Vagina (tissue), 2 donors: ENCODE measurements around the gene PRDM16. TPM values are rescaled to one million over a fixed set of nuclear protein-coding genes. Genes with fewer than 3 reads are reported as not detected.

ENCODE experiments used
- DNase-seq, 2 donors: peaks; one replicate each; pipeline ENCODE4 v3.0.0-alpha.2; 2017; ENCODE audit errors: extremely low spot score in 2 of 2
- H3K27ac ChIP-seq: fragments of 200-600 bp; sonication (generic); one replicate; pipeline ENCODE4 v1.5.1; 2019
- H3K27me3 ChIP-seq: fragments of 200-600 bp; sonication (generic); one replicate; pipeline ENCODE4 v1.5.1; 2019
- H3K36me3 ChIP-seq, 2 donors: fragments of 200-600 bp; sonication (generic); one replicate each; pipeline ENCODE4 v1.5.1; 2017 to 2019
- H3K4me1 ChIP-seq: fragments of 200-600 bp; sonication (generic); one replicate; pipeline ENCODE4 v1.5.1; 2019
- H3K4me3 ChIP-seq, 2 donors: fragments of 200-600 bp; sonication (generic); 1 replicate in 1 of 2; 2 replicates in 1 of 2; pipeline ENCODE4 v1.5.1; 2016 to 2019
- H3K9me3 ChIP-seq: fragments of 200-600 bp; sonication (generic); one replicate; pipeline ENCODE4 v1.5.1; 2019
- POLR2A ChIP-seq, 2 donors: fragments of 450-650 bp; IDR thresholded peaks; one replicate each; pipeline ENCODE4 v1.6.1; 2017; ENCODE audit warnings: antibody characterized with exemption in 2 of 2, mild to moderate bottlenecking in 2 of 2, moderate library complexity in 2 of 2
- POLR2AphosphoS5 ChIP-seq, 2 donors: sonication (generic); formaldehyde crosslinking; IDR thresholded peaks; one replicate each; pipeline ENCODE4 v1.9.0; 2017; ENCODE audit warnings: antibody characterized with exemption in 2 of 2, mild to moderate bottlenecking in 2 of 2, low read depth in 1 of 2; ENCODE audit not compliant: insufficient read depth in 1 of 2
- intact Hi-C: fragments of 100-400 bp; cut with DNase I; formaldehyde crosslinking; loops from one replicate; pipeline ENCODE4 v1.15.1; 2023
- total RNA-seq: library from RNA; depleted of rRNA; stranded (reverse); fragments of >200 nt; gene quantifications from one replicate; pipeline ENCODE4 v1.2.3, GENCODE V29; 2016
- TF ChIP-seq, protein P1 (sequence below), 3 experiments: fragments of 450-650 bp in 2 of 3; fragments of 200-600 bp in 1 of 3; sonication (generic) in 1 of 3; IDR thresholded peaks; one replicate each; pipeline ENCODE4 v1.5.1; 2017 to 2019; ENCODE audit warnings: antibody characterized with exemption in 3 of 3, mild to moderate bottlenecking in 2 of 3, moderate library complexity in 2 of 3

The PRDM16 gene
- total RNA-seq, 1 donor from 2014 or later, result 3.9 TPM

DNA sequence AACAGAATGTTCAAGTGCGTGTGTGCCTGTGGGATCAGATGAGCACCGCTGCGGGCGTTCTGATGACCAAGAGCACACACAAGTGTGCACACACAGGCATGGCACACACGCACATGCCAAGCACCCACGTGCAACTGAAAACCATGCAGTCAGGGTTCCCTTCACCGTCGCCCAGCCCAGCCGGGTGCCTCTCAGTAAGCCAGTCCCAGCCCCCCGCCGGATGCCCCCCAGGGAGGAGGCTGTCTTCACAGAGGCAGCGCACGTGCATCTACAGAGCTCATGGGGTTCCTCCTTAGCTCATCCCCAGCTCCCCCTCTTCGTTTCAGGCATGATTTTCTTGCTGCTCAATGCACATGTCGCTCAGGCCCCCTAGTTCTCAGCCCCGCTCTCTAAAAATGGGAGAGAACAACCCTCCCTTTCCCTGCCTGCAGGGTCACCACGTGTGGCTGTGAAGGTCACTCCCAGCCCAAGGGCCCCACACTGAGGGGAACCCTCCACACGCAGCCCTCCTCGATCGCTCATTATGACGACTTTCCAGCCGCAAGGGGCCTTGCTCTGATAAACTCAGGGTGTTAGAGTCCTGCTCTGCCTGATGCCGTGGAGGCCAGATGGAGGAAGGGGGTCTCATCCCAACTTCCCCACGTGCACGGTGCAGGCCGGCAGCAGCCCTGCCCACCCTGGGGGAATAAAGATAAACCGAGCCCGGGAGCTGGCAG is 355.1 kb downstream of the PRDM16 start:
- Histone ChIP-seq H3K27ac (no peak overlapping the region), H3K36me3 (no peaks in the 10 kb centered on the region), H3K27me3 (no peaks in the 10 kb centered on the region), H3K4me3 (no peak overlapping the region), H3K9me3 (no peaks in the 10 kb centered on the region), H3K4me1 (no peaks in the 10 kb centered on the region)
- intact Hi-C loops, result loop anchor here (5.0 kb wide), 1 partner anchor 552 kb away; no protein-coding TSS in a partner anchor
- TF ChIP-seq, protein P1, sequence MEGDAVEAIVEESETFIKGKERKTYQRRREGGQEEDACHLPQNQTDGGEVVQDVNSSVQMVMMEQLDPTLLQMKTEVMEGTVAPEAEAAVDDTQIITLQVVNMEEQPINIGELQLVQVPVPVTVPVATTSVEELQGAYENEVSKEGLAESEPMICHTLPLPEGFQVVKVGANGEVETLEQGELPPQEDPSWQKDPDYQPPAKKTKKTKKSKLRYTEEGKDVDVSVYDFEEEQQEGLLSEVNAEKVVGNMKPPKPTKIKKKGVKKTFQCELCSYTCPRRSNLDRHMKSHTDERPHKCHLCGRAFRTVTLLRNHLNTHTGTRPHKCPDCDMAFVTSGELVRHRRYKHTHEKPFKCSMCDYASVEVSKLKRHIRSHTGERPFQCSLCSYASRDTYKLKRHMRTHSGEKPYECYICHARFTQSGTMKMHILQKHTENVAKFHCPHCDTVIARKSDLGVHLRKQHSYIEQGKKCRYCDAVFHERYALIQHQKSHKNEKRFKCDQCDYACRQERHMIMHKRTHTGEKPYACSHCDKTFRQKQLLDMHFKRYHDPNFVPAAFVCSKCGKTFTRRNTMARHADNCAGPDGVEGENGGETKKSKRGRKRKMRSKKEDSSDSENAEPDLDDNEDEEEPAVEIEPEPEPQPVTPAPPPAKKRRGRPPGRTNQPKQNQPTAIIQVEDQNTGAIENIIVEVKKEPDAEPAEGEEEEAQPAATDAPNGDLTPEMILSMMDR (IDR thresholded peaks at IDR 0.05), result no peak
- no peak for TF ChIP-seq POLR2A (IDR thresholded peaks at IDR 0.05)
- TF ChIP-seq POLR2AphosphoS5 (IDR thresholded peaks at IDR 0.05; ENCODE audit: insufficient read depth in 1 of 2, low read depth in 1 of 2), result no peak
- DNase-seq, result no peak

DNA sequence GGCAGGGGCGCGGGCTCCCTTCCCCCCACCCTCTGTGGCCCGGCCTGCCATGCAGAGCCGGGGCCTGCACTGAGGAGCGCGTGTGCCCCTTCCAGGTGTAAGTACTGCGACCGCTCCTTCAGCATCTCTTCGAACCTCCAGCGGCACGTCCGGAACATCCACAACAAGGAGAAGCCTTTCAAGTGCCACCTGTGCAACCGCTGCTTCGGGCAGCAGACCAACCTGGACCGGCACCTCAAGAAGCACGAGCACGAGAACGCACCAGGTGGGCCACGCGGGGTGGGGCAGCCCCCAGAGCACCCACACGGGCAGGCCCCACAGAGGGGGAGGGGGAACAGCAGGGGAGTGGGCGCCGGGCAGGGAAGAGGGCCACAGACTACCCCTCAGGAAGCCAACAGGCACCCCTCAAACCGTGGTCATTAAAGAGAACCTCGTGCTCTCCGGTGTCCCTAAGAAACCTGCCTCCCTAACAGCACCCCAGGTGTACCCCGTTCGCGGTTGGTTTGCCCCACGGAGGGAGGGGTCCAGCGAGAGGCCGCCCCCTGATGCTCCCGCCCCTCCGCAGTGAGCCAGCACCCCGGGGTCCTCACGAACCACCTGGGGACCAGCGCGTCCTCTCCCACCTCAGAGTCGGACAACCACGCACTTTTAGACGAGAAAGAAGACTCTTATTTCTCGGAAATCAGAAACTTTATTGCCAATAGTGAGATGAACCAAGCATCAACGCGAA is 356.6 kb downstream of the PRDM16 start:
- no peak for DNase-seq
- intact Hi-C loops, result loop anchor here (5.0 kb wide), 1 partner anchor 413 kb away; no protein-coding TSS in a partner anchor
- TF ChIP-seq, protein P1 (IDR thresholded peaks at IDR 0.05), result no peak
- TF ChIP-seq POLR2A (IDR thresholded peaks at IDR 0.05) (no peak), POLR2AphosphoS5 (IDR thresholded peaks at IDR 0.05; ENCODE audit: insufficient read depth in 1 of 2, low read depth in 1 of 2) (no peak)
- Histone ChIP-seq H3K36me3 (no peaks in the 10 kb centered on the region), H3K27ac (no peak overlapping the region), H3K9me3 (no peaks in the 10 kb centered on the region), H3K4me1 (no peaks in the 10 kb centered on the region), H3K4me3 (no peak overlapping the region), H3K27me3 (no peaks in the 10 kb centered on the region)

DNA sequence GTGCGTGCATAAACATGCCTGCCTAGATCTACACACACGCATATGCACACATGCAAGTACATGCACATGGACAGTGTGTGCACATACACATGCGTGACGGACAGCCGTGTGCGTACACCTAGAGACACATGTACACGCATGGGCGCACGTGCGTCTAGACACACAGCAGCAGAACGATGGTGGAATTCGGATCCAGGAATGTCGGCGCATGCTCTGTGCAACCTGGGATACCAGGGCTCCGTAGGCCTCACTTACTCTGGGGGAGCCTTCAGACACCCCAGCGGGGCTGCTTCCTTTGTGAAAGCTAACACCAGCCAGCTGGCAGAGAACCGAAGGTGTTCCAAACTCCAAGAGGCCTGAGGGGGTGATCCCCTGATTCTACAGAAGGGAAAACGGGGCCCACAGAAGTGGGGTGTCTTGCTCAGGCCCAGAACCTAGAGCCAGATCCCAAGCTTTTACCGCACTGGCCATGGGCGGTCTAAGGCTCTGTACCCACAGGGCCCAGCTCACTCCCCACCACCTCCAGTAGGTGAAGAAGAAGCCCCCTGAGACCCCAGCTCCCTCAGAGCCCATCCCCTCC is 358.0 kb downstream of the PRDM16 start:
- H3K27ac ChIP-seq, result no peak overlapping the region
- H3K27me3 ChIP-seq, result no peaks in the 10 kb centered on the region
- no peaks in the 10 kb centered on the region for H3K36me3 ChIP-seq

DNA sequence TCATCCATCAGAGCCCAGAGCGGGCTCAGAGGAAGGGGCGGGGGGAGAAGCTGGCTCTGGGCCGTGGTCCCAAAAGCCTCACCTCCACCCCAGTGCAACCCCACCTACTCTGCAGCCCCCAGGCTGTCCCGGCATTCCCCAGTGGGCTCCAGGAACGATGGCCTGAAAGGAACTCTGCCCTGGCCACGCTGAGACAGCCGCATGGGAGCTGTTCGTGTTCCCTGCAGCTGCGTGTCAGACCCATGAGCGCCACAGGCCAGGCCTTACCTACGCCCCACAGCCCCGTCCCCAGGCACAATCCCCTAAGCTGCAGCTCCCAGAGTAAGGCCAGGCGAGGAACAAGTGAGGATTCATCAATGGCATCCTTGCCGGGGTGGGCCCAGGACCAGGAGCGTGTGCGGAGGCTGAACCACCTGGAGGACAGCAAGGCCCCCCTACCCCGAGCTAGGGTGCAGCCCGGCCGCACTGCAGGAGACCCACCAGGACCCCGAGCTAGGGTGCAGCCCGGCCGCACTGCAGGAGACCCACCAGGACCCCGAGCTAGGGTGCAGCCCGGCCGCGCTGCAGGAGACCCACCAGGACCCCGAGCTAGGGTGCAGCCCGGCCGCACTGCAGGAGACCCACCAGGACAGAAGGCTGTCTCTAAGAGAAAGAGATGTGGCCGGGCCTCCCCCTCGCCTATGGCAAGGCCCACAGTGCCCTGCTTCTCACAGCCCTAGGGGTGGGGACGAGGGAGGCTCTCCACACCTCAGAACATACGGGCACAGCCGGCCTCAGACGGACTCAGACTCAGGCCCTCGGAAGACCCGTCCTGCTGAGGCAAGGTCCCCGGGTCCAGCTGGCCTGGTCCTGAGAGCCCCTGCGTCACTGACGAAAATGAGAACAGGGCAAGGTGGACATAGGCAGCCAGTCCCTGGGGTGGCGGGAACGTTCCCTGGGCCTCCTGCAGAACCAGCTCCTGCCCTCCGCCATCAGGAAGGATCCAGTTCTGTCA is 359.0 kb downstream of the PRDM16 start:
- no peak for TF ChIP-seq POLR2A (IDR thresholded peaks at IDR 0.05)
- TF ChIP-seq POLR2AphosphoS5 (IDR thresholded peaks at IDR 0.05; ENCODE audit: insufficient read depth in 1 of 2, low read depth in 1 of 2), result no peak
- TF ChIP-seq, protein P1 (IDR thresholded peaks at IDR 0.05), result no peak
- intact Hi-C loops, result loop anchor here (5.0 kb wide), 1 partner anchor 416 kb away; no protein-coding TSS in a partner anchor
- no peak for DNase-seq
- Histone ChIP-seq H3K27ac (no peak overlapping the region), H3K4me1 (no peaks in the 10 kb centered on the region), H3K27me3 (no peaks in the 10 kb centered on the region), H3K9me3 (no peaks in the 10 kb centered on the region), H3K4me3 (no peak overlapping the region), H3K36me3 (no peaks in the 10 kb centered on the region)

More for the DNA sequence above, 358.0 kb downstream of the PRDM16 start:
- TF ChIP-seq POLR2AphosphoS5 (IDR thresholded peaks at IDR 0.05; ENCODE audit: insufficient read depth in 1 of 2, low read depth in 1 of 2), result no peak
- TF ChIP-seq, protein P1 (IDR thresholded peaks at IDR 0.05), result no peak
- no peak for TF ChIP-seq POLR2A (IDR thresholded peaks at IDR 0.05)
- H3K4me1 ChIP-seq, result no peaks in the 10 kb centered on the region
- H3K9me3 ChIP-seq, result no peaks in the 10 kb centered on the region
- no peak for DNase-seq
- intact Hi-C loops, result loop anchor here (5.0 kb wide), 1 partner anchor 415 kb away; no protein-coding TSS in a partner anchor
- H3K4me3 ChIP-seq, result no peak overlapping the region
